ENCODE data around the gene FBXO42. TPM values are rescaled to one million over a fixed set of nuclear protein-coding genes. Genes with fewer than 3 reads are reported as not detected.

FBXO42 gene
- total RNA-seq, 1 donor from 2014 or later: 19.0 TPM

DNA sequence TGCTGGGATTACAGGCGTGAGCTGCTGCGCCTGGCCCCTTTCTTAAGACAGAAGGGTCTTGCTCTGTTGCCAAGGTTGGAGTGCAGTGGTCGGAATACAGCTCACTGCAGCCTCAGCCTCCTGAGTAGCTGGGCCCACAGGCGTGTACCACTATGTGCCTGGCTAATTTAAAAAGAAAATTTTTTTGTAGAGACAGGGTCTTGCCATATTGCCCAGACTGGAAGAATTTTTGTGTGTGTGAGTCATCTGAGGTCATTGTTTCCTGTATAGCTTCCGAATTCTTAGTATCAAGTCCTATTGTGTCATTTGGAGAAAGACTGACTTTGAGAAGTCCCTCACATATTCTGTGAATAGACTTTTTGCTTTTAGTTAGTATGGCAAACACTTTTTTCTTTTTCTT, 19.4 kb upstream of the FBXO42 start:
- H3K27ac Mint-ChIP-seq: peak overlapping the region; percentile 53
- POLR2A ChIA-PET: interaction anchor here (0.6 to 1.8 kb wide), 6 partner anchors 9 to 754 kb away, joined by 3 to 18 read pairs (median 6); partner anchors contain the start of genes FBXO42 and NECAP2
- peak overlapping the region; percentile 47 for H3K4me3 Mint-ChIP-seq
- TF ChIP-seq, protein P1, sequence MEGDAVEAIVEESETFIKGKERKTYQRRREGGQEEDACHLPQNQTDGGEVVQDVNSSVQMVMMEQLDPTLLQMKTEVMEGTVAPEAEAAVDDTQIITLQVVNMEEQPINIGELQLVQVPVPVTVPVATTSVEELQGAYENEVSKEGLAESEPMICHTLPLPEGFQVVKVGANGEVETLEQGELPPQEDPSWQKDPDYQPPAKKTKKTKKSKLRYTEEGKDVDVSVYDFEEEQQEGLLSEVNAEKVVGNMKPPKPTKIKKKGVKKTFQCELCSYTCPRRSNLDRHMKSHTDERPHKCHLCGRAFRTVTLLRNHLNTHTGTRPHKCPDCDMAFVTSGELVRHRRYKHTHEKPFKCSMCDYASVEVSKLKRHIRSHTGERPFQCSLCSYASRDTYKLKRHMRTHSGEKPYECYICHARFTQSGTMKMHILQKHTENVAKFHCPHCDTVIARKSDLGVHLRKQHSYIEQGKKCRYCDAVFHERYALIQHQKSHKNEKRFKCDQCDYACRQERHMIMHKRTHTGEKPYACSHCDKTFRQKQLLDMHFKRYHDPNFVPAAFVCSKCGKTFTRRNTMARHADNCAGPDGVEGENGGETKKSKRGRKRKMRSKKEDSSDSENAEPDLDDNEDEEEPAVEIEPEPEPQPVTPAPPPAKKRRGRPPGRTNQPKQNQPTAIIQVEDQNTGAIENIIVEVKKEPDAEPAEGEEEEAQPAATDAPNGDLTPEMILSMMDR (IDR thresholded peaks at IDR 0.05): no peak
- peaks cover 74% of the 10 kb centered on the region for H3K4me1 Mint-ChIP-seq
- H3K36me3 Mint-ChIP-seq (ENCODE audit: low read depth): peaks cover 58% of the 10 kb centered on the region
- DNase-seq: no peak
- ATAC-seq (ENCODE audit: low read depth): no peak
- H3K9me3 Mint-ChIP-seq: no peaks in the 10 kb centered on the region
- CTCF ChIA-PET: interaction anchor here (0.8 kb wide), 1 partner anchor 8 kb away, joined by 3 read pairs; no protein-coding TSS in a partner anchor
- H3K27me3 Mint-ChIP-seq: no peaks in the 10 kb centered on the region
- intact Hi-C loops (cut with micrococcal nuclease): no loop called here

DNA sequence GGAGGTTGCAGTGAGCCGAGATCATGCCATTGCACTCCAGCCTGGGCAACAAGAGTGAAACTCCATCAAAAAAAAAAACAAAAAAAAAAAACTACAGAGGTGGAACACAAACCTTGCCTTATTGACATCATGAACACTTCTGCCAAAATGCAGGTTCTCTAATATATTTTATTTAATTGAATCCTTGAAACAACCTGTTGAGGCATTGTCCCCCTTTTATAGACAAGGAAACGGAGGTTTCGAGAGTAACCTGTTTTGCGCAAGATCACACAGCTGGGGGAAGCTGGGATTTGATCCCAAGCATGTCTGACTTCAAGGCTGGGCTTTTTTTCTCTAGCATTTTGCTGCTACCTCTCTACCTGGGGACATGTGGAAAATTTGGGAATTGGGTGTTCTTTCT, 17.5 kb upstream of the FBXO42 start:
- Mint-ChIP-seq H3K9me3 (no peaks in the 10 kb centered on the region), H3K4me1 (peaks cover 61% of the 10 kb centered on the region), H3K4me3 (no peak overlapping the region), H3K27me3 (no peaks in the 10 kb centered on the region), H3K36me3 (ENCODE audit: low read depth) (peaks cover 47% of the 10 kb centered on the region), H3K27ac (no peak overlapping the region)
- no peak for DNase-seq
- intact Hi-C loops (cut with micrococcal nuclease): loop anchor here (5.0 to 10.0 kb wide), 4 partner anchors 32 to 685 kb away; partner anchors contain the start of genes PLEKHM2 and SDHB
- TF ChIP-seq, protein P1 (IDR thresholded peaks at IDR 0.05): no peak
- no peak for ATAC-seq (ENCODE audit: low read depth)
- ChIA-PET POLR2A (interaction anchor here (0.7 to 1.1 kb wide), 4 partner anchors 18 to 421 kb away, joined by 3 to 4 read pairs (median 3); partner anchors contain the start of gene FBXO42), CTCF (no interaction called here)

DNA sequence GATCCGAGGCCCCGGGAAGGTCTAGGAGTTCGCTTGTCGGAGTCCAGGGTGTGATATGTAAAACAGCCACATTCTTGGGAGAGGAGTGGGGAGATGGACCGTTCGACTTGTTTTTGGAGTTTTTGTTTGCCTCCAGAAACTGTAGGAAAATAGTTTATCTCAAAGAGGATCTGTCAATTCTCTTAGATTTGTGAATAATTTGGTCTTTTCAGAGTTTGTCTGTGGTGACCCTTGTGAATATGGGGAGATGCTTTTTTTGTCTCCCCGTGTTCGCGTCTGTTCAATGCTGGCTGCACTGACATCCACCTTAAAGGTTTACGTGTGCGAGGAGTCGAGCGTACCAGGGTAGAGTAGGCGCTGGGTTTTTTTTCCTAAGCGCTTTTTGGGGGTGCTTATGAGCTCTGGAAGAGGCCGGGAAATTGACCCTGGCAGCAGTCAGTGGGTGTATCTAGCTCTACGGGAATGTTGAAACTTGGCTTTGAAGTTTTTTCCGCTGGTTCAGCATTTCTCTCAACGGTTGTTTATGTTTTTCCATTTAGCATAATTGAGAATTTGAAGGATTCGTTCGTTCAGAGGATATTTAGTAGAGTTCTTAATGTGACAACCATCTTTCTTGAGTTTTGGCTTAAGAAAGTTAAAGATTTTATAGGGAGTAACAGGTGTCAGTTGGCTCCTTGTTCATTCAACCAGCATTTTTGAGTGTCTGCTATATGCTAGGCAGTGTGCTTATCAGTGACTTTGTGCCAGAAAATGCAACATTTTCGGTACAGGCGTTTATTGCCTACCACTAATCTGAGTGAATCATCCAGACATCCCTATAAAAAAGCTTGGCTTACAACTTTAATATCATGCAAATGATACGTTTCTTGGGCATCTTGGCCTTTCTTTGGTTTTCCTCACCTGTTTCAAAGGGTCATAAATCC, 15.9 kb upstream of the FBXO42 start:
- TF ChIP-seq, protein P1 (IDR thresholded peaks at IDR 0.05): no peak
- H3K27me3 Mint-ChIP-seq: no peaks in the 10 kb centered on the region
- DNase-seq: no peak
- peak overlapping the region; percentile 99 for H3K4me3 Mint-ChIP-seq
- CTCF ChIA-PET: interaction anchor here (0.8 to 2.3 kb wide), 3 partner anchors 18 to 20 kb away, joined by 3 to 6 read pairs (median 3); no protein-coding TSS in a partner anchor
- H3K36me3 Mint-ChIP-seq (ENCODE audit: low read depth): peaks cover 36% of the 10 kb centered on the region
- POLR2A ChIA-PET: interaction anchor here (0.5 to 4.2 kb wide), 21 partner anchors 7 to 537 kb away, joined by 3 to 49 read pairs (median 5); partner anchors contain the start of genes FBXO42, NECAP2, RNU1-1 and ZBTB17
- intact Hi-C loops (cut with micrococcal nuclease): loop anchor here (1.0 to 10.0 kb wide), 12 partner anchors 17 to 844 kb away; partner anchors contain the start of genes CASP9, CPLANE2, NBPF1 and NECAP2
- ATAC-seq (ENCODE audit: low read depth): no peak
- no peaks in the 10 kb centered on the region for H3K9me3 Mint-ChIP-seq
- H3K27ac Mint-ChIP-seq: peak overlapping the region; percentile 99
- H3K4me1 Mint-ChIP-seq: peaks cover 50% of the 10 kb centered on the region

DNA sequence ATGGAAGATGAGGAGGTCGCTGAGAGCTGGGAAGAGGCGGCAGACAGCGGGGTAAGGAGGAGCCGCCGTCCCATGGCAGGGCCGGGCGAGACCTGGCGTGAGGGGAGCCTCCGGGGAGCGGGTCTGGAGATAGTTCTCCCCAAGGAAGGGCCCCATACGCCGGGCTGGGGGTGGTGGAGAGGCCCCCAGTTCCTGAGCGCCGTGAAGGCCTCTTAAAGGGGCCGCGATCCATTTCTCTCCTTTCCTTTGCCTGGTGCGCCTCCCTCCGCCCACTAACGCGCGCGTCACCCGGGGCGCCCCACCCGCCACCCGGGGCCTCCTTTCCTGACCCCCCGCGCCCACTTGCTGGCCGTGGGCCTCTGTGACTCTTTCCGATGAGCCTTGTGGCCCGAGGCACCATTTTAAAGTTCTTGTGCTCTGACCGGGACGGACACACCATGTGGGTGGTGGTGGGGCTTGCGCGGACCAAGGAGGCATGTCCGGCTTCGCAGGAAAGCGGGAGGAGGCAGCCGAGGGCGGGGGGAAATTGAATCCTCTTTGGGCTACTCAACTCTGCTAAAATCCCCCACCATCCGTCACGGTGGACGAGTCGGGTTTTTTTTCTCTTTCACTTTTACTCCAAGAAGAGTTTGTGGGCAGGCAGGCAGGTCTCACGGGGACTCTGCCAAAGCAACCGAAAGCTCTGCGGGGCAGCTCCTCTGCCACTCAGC, 15.1 kb upstream of the FBXO42 start:
- Mint-ChIP-seq H3K9me3 (no peaks in the 10 kb centered on the region), H3K4me1 (peaks cover 45% of the 10 kb centered on the region), H3K27me3 (no peaks in the 10 kb centered on the region), H3K4me3 (peak overlapping the region; percentile 99), H3K27ac (peak overlapping the region; percentile 99), H3K36me3 (ENCODE audit: low read depth) (peaks cover 30% of the 10 kb centered on the region)
- ChIA-PET POLR2A (interaction anchor here (0.5 to 4.2 kb wide), 24 partner anchors 8 to 538 kb away, joined by 3 to 49 read pairs (median 4); partner anchors contain the start of genes FBXO42, NECAP2, RNU1-1 and ZBTB17), CTCF (interaction anchor here (0.8 to 2.3 kb wide), 3 partner anchors 19 to 21 kb away, joined by 3 to 6 read pairs (median 3); no protein-coding TSS in a partner anchor)
- intact Hi-C loops (cut with micrococcal nuclease): loop anchor here (1.0 to 10.0 kb wide), 12 partner anchors 16 to 843 kb away; partner anchors contain the start of genes CASP9, CPLANE2, NBPF1 and NECAP2
- ATAC-seq (ENCODE audit: low read depth): peak; percentile 60
- TF ChIP-seq, protein P1 (IDR thresholded peaks at IDR 0.05): no peak
- peak; percentile 84 for DNase-seq

All from activated B cell treated with CpG ODN at 0.5 μM for 24 hours (primary cell).